Measurements from ENCODE around the gene BOD1.

The BOD1 gene

GRCh38 chr5:173565491-173566072, 50.9 kb downstream of the BOD1 start:
- in situ Hi-C loops (cut with HindIII; ENCODE audit: low pct_ligation_motif_present, low pct_unique_long_range_greater_than_20kb, low sequenced_read_pairs) = no loop called here
- no peak for DNase-seq

GRCh38 chr5:173564106-173564505, 52.3 kb downstream of the BOD1 start:
- DNase-seq = no peak
- in situ Hi-C loops (cut with HindIII; ENCODE audit: low pct_ligation_motif_present, low pct_unique_long_range_greater_than_20kb, low sequenced_read_pairs) = no loop called here

GRCh38 chr5:173563246-173563645, 53.2 kb downstream of the BOD1 start:
- DNase-seq = no peak
- in situ Hi-C loops (cut with HindIII; ENCODE audit: low pct_ligation_motif_present, low pct_unique_long_range_greater_than_20kb, low sequenced_read_pairs) = no loop called here

- no peak for DNase-seq
- in situ Hi-C loops (cut with HindIII; ENCODE audit: low pct_ligation_motif_present, low pct_unique_long_range_greater_than_20kb, low sequenced_read_pairs) = no loop called here
Observed at GRCh38 chr5:173562451-173562850, 54.0 kb downstream of the BOD1 start.

Data from ACHN (cell line).